Naive thymus-derived CD8-positive, alpha-beta T cell (primary cell): ENCODE measurements around the gene P2RX6. TPM values are rescaled to one million over a fixed set of nuclear protein-coding genes. Genes with fewer than 3 reads are reported as not detected.

ENCODE experiments used
- ATAC-seq, 2 donors: fragments of 150-1000 bp; cut with Tn5 transposase in 1 of 2; sonication (Bioruptor Pico), chemical (Tn5 transposase) in 1 of 2; 1 replicate in 1 of 2; 2 replicates in 1 of 2; pipeline ENCODE4 v1.10.0; 2021; ENCODE audit warnings: mild to moderate bottlenecking in 2 of 2, moderate library complexity in 2 of 2
- POLR2A ChIA-PET: fragments of 350-600 bp; sonication (Branson Sonifier 250); formaldehyde crosslinking; loops from one replicate; lab custom pipeline; 2021; ENCODE audit warnings: antibody characterized with exemption; lab: Charles Lee
- DNase-seq, 10 donors: peaks; one replicate each; pipeline versions ENCODE4 v3.0.0 to v3.0.0-alpha.2; 2020 to 2022
- H3K27ac Mint-ChIP-seq, 10 donors: one replicate each; pipeline ENCODE4 v1.8.0; 2020 to 2022; ENCODE audit warnings: mild to moderate bottlenecking in 10 of 10, mixed read lengths in 10 of 10, moderate library complexity in 4 of 10, inconsistent platforms in 1 of 10
- H3K27me3 Mint-ChIP-seq, 5 donors: one replicate each; pipeline ENCODE4 v1.8.0; 2021 to 2022; ENCODE audit warnings: mixed read lengths in 5 of 5
- H3K36me3 Mint-ChIP-seq, 3 donors: one replicate each; pipeline ENCODE4 v1.8.0; 2020 to 2022; ENCODE audit warnings: mixed read lengths in 3 of 3, mild to moderate bottlenecking in 2 of 3, inconsistent platforms in 1 of 3
- H3K4me1 Mint-ChIP-seq, 4 donors: one replicate each; pipeline ENCODE4 v1.8.0; 2021 to 2022; ENCODE audit warnings: mixed read lengths in 4 of 4
- H3K4me3 Mint-ChIP-seq, 10 donors: one replicate each; pipeline ENCODE4 v1.8.0; 2020 to 2022; ENCODE audit warnings: mild to moderate bottlenecking in 10 of 10, mixed read lengths in 10 of 10, moderate library complexity in 6 of 10, inconsistent platforms in 1 of 10
- H3K9me3 Mint-ChIP-seq, 9 donors: one replicate each; pipeline ENCODE4 v1.8.0; 2020 to 2022; ENCODE audit warnings: mixed read lengths in 9 of 9, mild to moderate bottlenecking in 3 of 9, inconsistent platforms in 1 of 9, moderate library complexity in 1 of 9
- polyA plus RNA-seq, 3 donors: library from polyadenylated mRNA; unstranded; fragments of 300-500 nt; fragmentation: Illumina TruSeq; gene quantifications; one replicate each; pipeline ENCODE4 v1.2.3, GENCODE V29; 2021
- total RNA-seq, 8 experiments: library from RNA in 2 of 8; stranded (reverse) in 2 of 8; gene quantifications; one replicate each; pipeline ENCODE4 v1.2.3 and lab custom pipeline; 2021 to 2026

P2RX6 gene
- total and polyA plus RNA-seq, 5 experiments from 2014 or later, result 0.25 to 4.5 (median 1.1) TPM

GRCh38 chr22:21025266-21025665 lies 10.3 kb downstream of the P2RX6 start:
- no peaks in the 10 kb centered on the region for H3K9me3 Mint-ChIP-seq
- ATAC-seq (peak; percentile 87 to 89), DNase-seq (peak in 4 of 10 donors; percentile 30 to 69 (median 43))
- no peaks in the 10 kb centered on the region for H3K36me3 Mint-ChIP-seq
- peak overlapping the region; percentile 22 to 81 (median 62) for H3K4me3 Mint-ChIP-seq
- peaks cover 14 to 42% (median 25%) of the 10 kb centered on the region in 4 donors for H3K4me1 Mint-ChIP-seq
- POLR2A ChIA-PET, result interaction anchor here (0.5 to 2.2 kb wide), 4 partner anchors 19 to 287 kb away, joined by 5 to 14 read pairs (median 6); partner anchors contain the start of gene THAP7
- peak overlapping the region; percentile 39 to 95 (median 86) for H3K27ac Mint-ChIP-seq
- peaks cover 0 to 2% (median 0%) of the 10 kb centered on the region in 5 donors for H3K27me3 Mint-ChIP-seq

GRCh38 chr22:21025763-21026755 lies 11.1 kb downstream of the P2RX6 start:
- peak in 1 of 10 donors; percentile 62 for DNase-seq
- POLR2A ChIA-PET, result no interaction called here
- ATAC-seq, result no peak
- H3K27ac Mint-ChIP-seq, result peak overlapping the region in 9 of 10 donors; percentile 63 to 95 (median 88)
- peaks cover 14 to 46% (median 25%) of the 10 kb centered on the region in 4 donors for H3K4me1 Mint-ChIP-seq
- H3K4me3 Mint-ChIP-seq, result peak overlapping the region in 7 of 10 donors; percentile 13 to 81 (median 57)
- H3K9me3 Mint-ChIP-seq, result no peaks in the 10 kb centered on the region
- no peaks in the 10 kb centered on the region for H3K36me3 Mint-ChIP-seq
- peaks cover 0 to 9% (median 5%) of the 10 kb centered on the region in 5 donors for H3K27me3 Mint-ChIP-seq

- H3K4me1 Mint-ChIP-seq, result peaks cover 14 to 44% (median 27%) of the 10 kb centered on the region in 4 donors
- peak overlapping the region in 3 of 10 donors; percentile 7 to 50 (median 49) for H3K27ac Mint-ChIP-seq
- DNase-seq (no peak), ATAC-seq (no peak)
- no peak overlapping the region for H3K4me3 Mint-ChIP-seq
- POLR2A ChIA-PET, result no interaction called here
- H3K36me3 Mint-ChIP-seq, result no peaks in the 10 kb centered on the region
- peaks cover 0 to 11% (median 9%) of the 10 kb centered on the region in 5 donors for H3K27me3 Mint-ChIP-seq
- no peaks in the 10 kb centered on the region for H3K9me3 Mint-ChIP-seq
Measured at GRCh38 chr22:21026783-21027692, 12.1 kb downstream of the P2RX6 start.

- Mint-ChIP-seq H3K36me3 (no peaks in the 10 kb centered on the region), H3K4me3 (no peak overlapping the region), H3K27ac (no peak overlapping the region), H3K9me3 (no peaks in the 10 kb centered on the region), H3K4me1 (peaks cover 14 to 47% (median 31%) of the 10 kb centered on the region in 4 donors), H3K27me3 (peaks cover 0 to 18% (median 11%) of the 10 kb centered on the region in 5 donors)
- POLR2A ChIA-PET, result no interaction called here
- ATAC-seq (no peak), DNase-seq (peak in 1 of 10 donors; percentile 50)
Measured at GRCh38 chr22:21028277-21029251, 13.6 kb downstream of the P2RX6 start.

GRCh38 chr22:21029486-21030025 lies 14.6 kb downstream of the P2RX6 start:
- Mint-ChIP-seq H3K27me3 (peaks cover 0 to 22% (median 11%) of the 10 kb centered on the region in 5 donors), H3K36me3 (no peaks in the 10 kb centered on the region), H3K4me3 (peak overlapping the region in 3 of 10 donors; percentile 9 to 16 (median 10)), H3K9me3 (no peaks in the 10 kb centered on the region), H3K4me1 (peaks cover 14 to 45% (median 30%) of the 10 kb centered on the region in 4 donors), H3K27ac (peak overlapping the region in 2 of 10 donors; percentile 15 to 27)
- POLR2A ChIA-PET, result no interaction called here
- DNase-seq (no peak), ATAC-seq (no peak)

GRCh38 chr22:21030032-21030431 lies 15.1 kb downstream of the P2RX6 start:
- POLR2A ChIA-PET, result no interaction called here
- Mint-ChIP-seq H3K4me3 (peak overlapping the region in 4 of 10 donors; percentile 16 to 61 (median 43)), H3K9me3 (no peaks in the 10 kb centered on the region), H3K36me3 (no peaks in the 10 kb centered on the region), H3K27me3 (peaks cover 0 to 22% (median 11%) of the 10 kb centered on the region in 5 donors), H3K27ac (peak overlapping the region in 2 of 10 donors; percentile 15 to 27), H3K4me1 (peaks cover 12 to 42% (median 28%) of the 10 kb centered on the region in 4 donors)
- no peak for ATAC-seq
- DNase-seq, result no peak

- peaks cover 4 to 34% (median 21%) of the 10 kb centered on the region in 4 donors for H3K4me1 Mint-ChIP-seq
- DNase-seq (peak in 1 of 10 donors; percentile 53), ATAC-seq (no peak)
- POLR2A ChIA-PET, result no interaction called here
- peaks cover 0 to 22% (median 11%) of the 10 kb centered on the region in 5 donors for H3K27me3 Mint-ChIP-seq
- H3K36me3 Mint-ChIP-seq, result no peaks in the 10 kb centered on the region
- H3K27ac Mint-ChIP-seq, result peak overlapping the region in 3 of 10 donors; percentile 19 to 47 (median 33)
- peak overlapping the region in 8 of 10 donors; percentile 22 to 78 (median 61) for H3K4me3 Mint-ChIP-seq
- no peaks in the 10 kb centered on the region for H3K9me3 Mint-ChIP-seq
Measured at GRCh38 chr22:21030621-21031544, 15.9 kb downstream of the P2RX6 start.

- H3K4me1 Mint-ChIP-seq, result peaks cover 0 to 30% (median 18%) of the 10 kb centered on the region in 4 donors
- POLR2A ChIA-PET, result interaction anchor here (0.9 kb wide), 1 partner anchor 29 kb away, joined by 4 read pairs; the partner anchor contains the start of gene THAP7
Measured at GRCh38 chr22:21031545-21032036, 16.6 kb downstream of the P2RX6 start.

GRCh38 chr22:21032037-21032867 lies 17.3 kb downstream of the P2RX6 start, which contains the start of gene SLC7A4:
SLC7A4 (minus strand) TSS chr22:21032561; CDS start chr22:21031812, 749 bp downstream.
- peaks cover 0 to 22% (median 11%) of the 10 kb centered on the region in 5 donors for H3K27me3 Mint-ChIP-seq
- H3K9me3 Mint-ChIP-seq, result no peaks in the 10 kb centered on the region
- H3K4me1 Mint-ChIP-seq, result peaks cover 0 to 30% (median 13%) of the 10 kb centered on the region in 4 donors
- H3K4me3 Mint-ChIP-seq, result peak within 1 kb of the TSS; percentile 50 to 82 (median 72)
- H3K27ac Mint-ChIP-seq, result peak within 1 kb of the TSS in 5 of 10 donors; percentile 12 to 47 (median 37)
- peak in 6 of 10 donors; percentile 9 to 63 (median 37) for DNase-seq
- no peaks in the 10 kb centered on the region for H3K36me3 Mint-ChIP-seq
- ATAC-seq, result peak; percentile 92 to 95
- POLR2A ChIA-PET, result interaction anchor here (0.6 to 0.9 kb wide), 2 partner anchors 30 to 132 kb away, joined by 4 read pairs; partner anchors contain the start of gene THAP7

More at GRCh38 chr22:21031545-21032036, 16.6 kb downstream of the P2RX6 start:
- no peaks in the 10 kb centered on the region for H3K9me3 Mint-ChIP-seq
- no peak for ATAC-seq
- H3K4me3 Mint-ChIP-seq, result peak overlapping the region in 7 of 10 donors; percentile 50 to 78 (median 74)
- peak overlapping the region in 2 of 10 donors; percentile 12 to 43 for H3K27ac Mint-ChIP-seq
- H3K36me3 Mint-ChIP-seq, result no peaks in the 10 kb centered on the region
- peaks cover 0 to 22% (median 11%) of the 10 kb centered on the region in 5 donors for H3K27me3 Mint-ChIP-seq
- peak in 1 of 10 donors; percentile 42 for DNase-seq
